K562 (cell line): ENCODE measurements around the gene TNFAIP8L1. TPM values are rescaled to one million over a fixed set of nuclear protein-coding genes. Genes with fewer than 3 reads are reported as not detected.

Experiments
- CAMTA2 ChIP-seq: fragments of 250-450 bp; sonication (Bioruptor Pico); conservative IDR thresholded peaks from 2 replicates; pipeline ENCODE4 v1.5.1; 2022
- CBFA2T2 ChIP-seq: fragments of 450-650 bp; conservative IDR thresholded peaks from 2 replicates; pipeline ENCODE4 v1.6.1; 2017; ENCODE audit warnings: mild to moderate bottlenecking
- ERF ChIP-seq: fragments of 450-650 bp; formaldehyde crosslinking; IDR thresholded peaks from 2 replicates; pipeline ENCODE4 v1.4.0; 2020; ENCODE audit warnings: mild to moderate bottlenecking, mixed read lengths
- ETV1 ChIP-seq: fragments of 450-650 bp; conservative IDR thresholded peaks from 2 replicates; pipeline ENCODE4 v1.6.1; 2016; ENCODE audit warnings: missing genetic modification characterization, control low read depth, low read depth, missing compliant biosample characterization
- HNRNPK ChIP-seq: fragments of 200-400 bp; formaldehyde crosslinking; IDR thresholded peaks from one replicate; pipeline ENCODE4 v1.6.1; 2018; ENCODE audit warnings: mild to moderate bottlenecking, low read depth, low read length; ENCODE audit not compliant: poor library complexity, severe bottlenecking
- LCOR ChIP-seq: sonication (generic); formaldehyde crosslinking; IDR thresholded peaks from 2 replicates; pipeline ENCODE4 v1.8.0; 2022; ENCODE audit warnings: mild to moderate bottlenecking, missing genetic modification reagents
- OTX1 ChIP-seq: fragments of 450-650 bp; formaldehyde crosslinking; IDR thresholded peaks from 2 replicates; pipeline ENCODE4 v1.4.0; 2022; ENCODE audit warnings: mild to moderate bottlenecking
- PML ChIP-seq: IDR thresholded peaks from 2 replicates; pipeline ENCODE4 v1.6.1; 2012; ENCODE audit warnings: low read length, inconsistent platforms
- RBM17 ChIP-seq: fragments of 200-400 bp; formaldehyde crosslinking; IDR thresholded peaks from 2 replicates; pipeline ENCODE4 v1.6.1; 2017; ENCODE audit warnings: low read depth, mild to moderate bottlenecking, low read length, borderline replicate concordance
- RBM39 ChIP-seq: fragments of 200-400 bp; formaldehyde crosslinking; optimal IDR thresholded peaks from 2 replicates; pipeline ENCODE3; 2018; ENCODE audit warnings: low read depth, low read length
- SMARCE1 ChIP-seq: fragments of 450-650 bp; IDR thresholded peaks from 2 replicates; pipeline ENCODE4 v1.7.1; 2016; ENCODE audit warnings: mild to moderate bottlenecking
- STAG1 ChIP-seq: sonication (generic); formaldehyde crosslinking; IDR thresholded peaks from 2 replicates; pipeline ENCODE4 v1.5.0; 2020; ENCODE audit warnings: missing genetic modification reagents, borderline replicate concordance
- YBX1 ChIP-seq: fragments of 450-650 bp; IDR thresholded peaks from 2 replicates; pipeline ENCODE4 v1.7.1; 2016; ENCODE audit warnings: mild to moderate bottlenecking
- ZNF696 ChIP-seq: fragments of 250-450 bp; sonication (Bioruptor Pico); conservative IDR thresholded peaks from 2 replicates; pipeline ENCODE4 v1.4.0; 2020; ENCODE audit warnings: mild to moderate bottlenecking, moderate library complexity
- ZNF785 ChIP-seq: fragments of 250-450 bp; sonication (Bioruptor Pico); IDR thresholded peaks from 2 replicates; pipeline ENCODE4 v1.4.0; 2020; ENCODE audit warnings: mild to moderate bottlenecking
- polyA plus RNA-seq, 8 experiments: library from polyadenylated mRNA; depleted of rRNA in 4 of 8; stranded (reverse) in 5 of 8; unstranded in 3 of 8; fragments of >200 nt; fragmentation: Nextera tagmentation in 2 of 8; fragmentation: Illumina TruSeq in 1 of 8; extraction: Ambion mirVana in 2 of 8; extraction: Trizol in 1 of 8; gene quantifications; 2 replicates each; pipeline versions ENCODE4 v1.2.1 to v1.2.3, GENCODE V29; 2011 to 2014; ENCODE audit warnings: inconsistent platforms in 1 of 8, missing spikeins in 1 of 8
- total RNA-seq, 7 experiments: library from RNA; depleted of rRNA in 6 of 7; stranded (reverse); fragments of >200 nt in 6 of 7; fragmentation: Illumina TruSeq in 2 of 7; extraction: Trizol in 2 of 7; gene quantifications; 2 replicates each; pipeline versions ENCODE4 v1.2.1 to v1.2.3, GENCODE V29; 2011 to 2021; ENCODE audit warnings: low replicate concordance in 1 of 7
- TF ChIP-seq, protein P1 (sequence below), 2 experiments: fragments of 450-650 bp; IDR thresholded peaks; 2 replicates each; pipeline ENCODE4 v1.6.1; 2016; ENCODE audit warnings: mild to moderate bottlenecking in 2 of 2, borderline replicate concordance in 1 of 2, low read depth in 1 of 2, moderate library complexity in 1 of 2
- TF ChIP-seq, protein P2 (sequence below), 2 experiments: fragments of 250-450 bp in 1 of 2; fragments of 450-650 bp in 1 of 2; sonication (Bioruptor Pico) in 1 of 2; IDR thresholded peaks; 2 replicates each; pipeline versions ENCODE4 v1.6.1 to v1.8.0; 2016 to 2021; ENCODE audit warnings: mild to moderate bottlenecking in 2 of 2, moderate library complexity in 2 of 2, missing compliant biosample characterization in 1 of 2, missing genetic modification characterization in 1 of 2
- TF ChIP-seq, protein P3 (sequence below): conservative IDR thresholded peaks from 2 replicates; pipeline ENCODE4 v1.6.1; 2011; ENCODE audit warnings: low read depth, mild to moderate bottlenecking, low read length; ENCODE audit not compliant: control insufficient read depth

The TNFAIP8L1 gene
- total and polyA plus RNA-seq, 9 of the 15 experiments (the other 6 are each of a cell fraction or from before 2014, with no cell fraction given), result 0.69 to 9.3 (median 4.9) TPM

DNA sequence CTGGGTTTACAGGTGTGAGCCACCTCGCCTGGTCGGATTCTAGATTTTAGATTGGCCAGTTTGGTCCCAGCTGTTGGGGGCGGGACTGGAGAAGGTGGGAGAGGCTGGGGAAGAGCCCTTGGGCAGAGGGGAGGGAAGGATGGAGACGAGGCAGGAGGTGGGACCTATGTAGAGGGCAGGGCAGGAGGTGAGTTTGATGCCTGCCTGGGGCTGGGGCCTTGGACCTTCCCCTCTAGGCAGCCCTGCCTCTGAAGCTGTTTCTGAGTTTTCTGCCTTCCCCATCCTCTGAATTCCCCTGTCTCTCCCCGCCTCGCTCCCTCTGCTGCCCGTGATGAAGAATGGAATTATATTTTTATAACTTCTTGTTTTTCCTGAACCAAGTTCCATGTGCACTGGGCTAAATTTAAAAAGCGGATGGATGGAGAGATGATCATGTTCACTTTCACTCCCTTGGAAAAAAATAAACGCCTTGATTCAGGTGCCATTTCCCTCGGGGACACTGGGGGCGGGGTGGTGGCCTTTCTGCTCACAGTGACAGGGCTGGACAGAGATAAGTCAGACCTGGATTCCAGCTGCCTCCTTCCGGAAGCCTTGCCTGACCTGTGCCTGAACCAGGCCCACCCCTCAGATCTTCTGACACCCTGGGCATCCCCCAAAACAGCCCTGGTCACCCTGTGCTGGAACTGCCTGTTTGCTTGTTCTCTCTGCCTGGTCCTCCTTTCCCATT lies 16.5 kb upstream of the TNFAIP8L1 start (continued):
- TF ChIP-seq HNRNPK (no peak), YBX1 (no peak), PML (no peak), ERF (no peak), RBM17 (no peak), STAG1 (CRISPR knock-in tag) (no peak), SMARCE1 (peak; percentile 45; the same call in 1 of the 2 replicates), RBM39 (no peak), CAMTA2 (CRISPR knock-in tag) (no peak), CBFA2T2 (peak; percentile 51; the same call in 1 of the 2 replicates), ETV1 (tag) (peak; percentile 58; the same call in 1 of the 2 replicates), LCOR (CRISPR knock-in tag) (no peak), OTX1 (CRISPR knock-in tag) (no peak), ZNF785 (no peak), ZNF696 (CRISPR knock-in tag) (no peak)
- TF ChIP-seq, protein P1, sequence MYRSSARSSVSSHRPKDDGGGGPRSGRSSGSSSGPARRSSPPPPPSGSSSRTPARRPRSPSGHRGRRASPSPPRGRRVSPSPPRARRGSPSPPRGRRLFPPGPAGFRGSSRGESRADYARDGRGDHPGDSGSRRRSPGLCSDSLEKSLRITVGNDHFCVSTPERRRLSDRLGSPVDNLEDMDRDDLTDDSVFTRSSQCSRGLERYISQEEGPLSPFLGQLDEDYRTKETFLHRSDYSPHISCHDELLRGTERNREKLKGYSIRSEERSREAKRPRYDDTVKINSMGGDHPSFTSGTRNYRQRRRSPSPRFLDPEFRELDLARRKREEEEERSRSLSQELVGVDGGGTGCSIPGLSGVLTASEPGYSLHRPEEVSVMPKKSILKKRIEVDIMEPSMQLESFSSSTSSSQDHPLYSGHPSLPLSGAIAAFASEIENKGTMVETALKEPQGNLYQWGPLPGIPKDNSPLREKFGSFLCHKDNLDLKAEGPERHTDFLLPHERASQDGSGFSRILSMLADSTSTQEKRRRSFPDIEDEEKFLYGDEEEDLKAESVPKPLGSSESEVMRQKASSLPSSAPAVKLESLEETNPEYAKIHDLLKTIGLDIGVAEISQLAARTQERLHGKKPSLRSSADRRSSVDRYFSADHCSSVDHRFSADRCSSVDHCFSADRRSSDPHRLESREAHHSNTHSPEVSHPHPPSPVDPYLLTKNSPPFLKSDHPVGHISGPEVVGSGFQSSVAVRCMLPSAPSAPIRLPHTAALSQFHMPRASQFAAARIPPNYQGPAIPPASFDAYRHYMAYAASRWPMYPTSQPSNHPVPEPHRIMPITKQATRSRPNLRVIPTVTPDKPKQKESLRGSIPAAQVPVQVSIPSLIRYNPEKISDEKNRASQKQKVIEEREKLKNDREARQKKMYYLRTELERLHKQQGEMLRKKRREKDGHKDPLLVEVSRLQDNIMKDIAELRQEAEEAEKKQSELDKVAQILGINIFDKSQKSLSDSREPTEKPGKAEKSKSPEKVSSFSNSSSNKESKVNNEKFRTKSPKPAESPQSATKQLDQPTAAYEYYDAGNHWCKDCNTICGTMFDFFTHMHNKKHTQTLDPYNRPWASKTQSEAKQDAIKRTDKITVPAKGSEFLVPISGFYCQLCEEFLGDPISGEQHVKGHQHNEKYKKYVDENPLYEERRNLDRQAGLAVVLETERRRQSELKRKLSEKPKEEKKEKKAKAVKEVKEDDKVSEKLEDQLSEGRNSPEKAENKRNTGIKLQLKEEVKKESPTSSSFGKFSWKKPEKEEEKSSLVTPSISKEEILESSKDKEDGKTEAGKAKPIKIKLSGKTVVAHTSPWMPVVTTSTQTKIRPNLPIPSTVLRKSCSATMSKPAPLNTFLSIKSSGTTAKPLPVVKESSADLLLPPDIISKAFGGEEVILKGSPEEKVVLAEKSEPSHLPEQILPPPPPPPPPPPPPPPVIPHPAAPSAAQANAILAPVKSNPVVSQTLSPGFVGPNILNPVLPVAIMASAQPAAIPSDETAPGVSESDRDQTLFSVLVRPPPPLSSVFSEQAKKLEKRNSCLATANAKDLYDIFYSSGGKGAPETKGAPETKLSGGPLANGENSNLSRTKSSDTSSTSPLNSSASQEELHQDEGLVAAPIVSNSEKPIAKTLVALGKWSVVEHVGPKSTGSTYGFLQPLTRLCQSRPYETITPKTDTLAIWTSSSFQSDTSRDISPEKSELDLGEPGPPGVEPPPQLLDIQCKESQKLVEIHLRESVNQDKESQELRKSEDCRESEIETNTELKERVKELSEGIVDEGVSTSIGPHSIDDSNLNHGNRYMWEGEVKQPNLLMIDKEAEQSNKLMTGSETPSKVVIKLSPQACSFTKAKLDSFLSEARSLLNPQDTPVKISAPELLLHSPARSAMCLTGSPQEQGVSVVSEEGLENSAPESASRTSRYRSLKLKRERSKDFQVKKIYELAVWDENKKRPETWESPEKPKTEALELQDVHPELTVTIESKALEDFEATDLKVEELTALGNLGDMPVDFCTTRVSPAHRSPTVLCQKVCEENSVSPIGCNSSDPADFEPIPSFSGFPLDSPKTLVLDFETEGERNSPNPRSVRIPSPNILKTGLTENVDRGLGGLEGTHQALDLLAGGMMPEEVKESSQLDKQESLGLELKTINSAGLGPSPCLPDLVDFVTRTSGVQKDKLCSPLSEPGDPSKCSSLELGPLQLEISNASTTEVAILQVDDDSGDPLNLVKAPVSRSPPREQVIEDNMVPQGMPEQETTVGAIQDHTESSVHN (IDR thresholded peaks at IDR 0.05; ENCODE audit: borderline replicate concordance in 1 of 2, low read depth in 1 of 2), result no peak
- TF ChIP-seq, protein P2, sequence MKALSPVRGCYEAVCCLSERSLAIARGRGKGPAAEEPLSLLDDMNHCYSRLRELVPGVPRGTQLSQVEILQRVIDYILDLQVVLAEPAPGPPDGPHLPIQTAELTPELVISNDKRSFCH (CRISPR knock-in tag; IDR thresholded peaks at IDR 0.05), result no peak
- TF ChIP-seq, protein P2 (tag; IDR thresholded peaks at IDR 0.05), result no peak
- TF ChIP-seq, protein P3, sequence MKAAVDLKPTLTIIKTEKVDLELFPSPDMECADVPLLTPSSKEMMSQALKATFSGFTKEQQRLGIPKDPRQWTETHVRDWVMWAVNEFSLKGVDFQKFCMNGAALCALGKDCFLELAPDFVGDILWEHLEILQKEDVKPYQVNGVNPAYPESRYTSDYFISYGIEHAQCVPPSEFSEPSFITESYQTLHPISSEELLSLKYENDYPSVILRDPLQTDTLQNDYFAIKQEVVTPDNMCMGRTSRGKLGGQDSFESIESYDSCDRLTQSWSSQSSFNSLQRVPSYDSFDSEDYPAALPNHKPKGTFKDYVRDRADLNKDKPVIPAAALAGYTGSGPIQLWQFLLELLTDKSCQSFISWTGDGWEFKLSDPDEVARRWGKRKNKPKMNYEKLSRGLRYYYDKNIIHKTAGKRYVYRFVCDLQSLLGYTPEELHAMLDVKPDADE, result no peak
